ENCODE measurements around the gene PITPNC1. TPM values are rescaled to one million over a fixed set of nuclear protein-coding genes. Genes with fewer than 3 reads are reported as not detected.

The PITPNC1 gene
- total and polyA plus RNA-seq, 2 experiments from 2014 or later = 5.8 to 7.3 TPM

DNA sequence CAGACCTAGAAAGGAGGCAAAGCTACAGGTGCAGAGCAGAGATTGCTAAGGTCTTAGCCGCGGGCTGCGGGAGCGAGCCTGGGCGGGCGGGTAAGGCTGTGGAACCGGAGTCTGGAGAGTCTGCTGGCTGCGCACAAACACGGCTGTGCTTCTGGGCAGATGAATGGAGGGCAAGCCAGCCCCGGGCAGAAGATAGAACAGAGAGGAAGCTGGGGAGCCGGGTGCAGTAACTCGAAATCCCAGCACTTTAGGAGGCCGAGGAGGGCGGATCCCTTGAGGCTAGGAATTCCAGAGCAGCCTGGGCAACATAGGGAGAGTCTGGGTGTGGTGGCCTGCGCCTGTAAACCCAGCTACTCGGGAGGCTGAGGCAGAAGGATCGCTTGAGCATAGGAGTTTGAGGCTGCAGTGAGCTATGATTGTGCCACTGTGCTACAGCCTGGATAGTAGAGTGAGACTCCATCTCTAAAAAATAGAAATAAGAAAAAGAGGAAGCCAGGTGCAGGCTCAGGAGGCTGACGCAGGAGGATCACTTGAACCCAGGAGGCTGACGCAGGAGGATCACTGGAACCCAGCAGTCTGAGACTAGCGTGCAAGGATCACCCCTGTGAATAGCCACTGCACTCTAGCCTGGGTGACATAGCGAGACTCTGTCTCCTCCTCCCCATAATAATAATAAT, 56.3 kb downstream of the PITPNC1 start:
- in situ Hi-C loops (cut with MboI) = no loop called here
- peaks cover 9% of the 10 kb centered on the region for H3F3A ChIP-seq (ENCODE audit: insufficient read depth)
- H3K4me3 ChIP-seq = no peak overlapping the region
- peaks cover 58% of the 10 kb centered on the region for H3K79me2 ChIP-seq (ENCODE audit: insufficient read depth)
- 97% methylated on average over 21 of the region's 21 CpGs for WGBS, 2 experiments (ENCODE audit: low coverage in 1 of 2, low lambda C conversion rate in 2 of 2, missing lambda C conversion rate in 2 of 2)
- no peak overlapping the region for H3K27ac ChIP-seq
- DNase-seq = no peak
- H3K9me2 ChIP-seq (ENCODE audit: insufficient read depth) = no peaks in the 10 kb centered on the region
- H3K4me2 ChIP-seq (ENCODE audit: unreplicated experiment) = no peak overlapping the region
- no peaks in the 10 kb centered on the region for H3K9me3 ChIP-seq (ENCODE audit: low read depth)
- no peak overlapping the region for H3K9ac ChIP-seq
- no peaks in the 10 kb centered on the region for H3K36me3 ChIP-seq (ENCODE audit: low read depth)
- no peaks in the 10 kb centered on the region for H4K20me1 ChIP-seq (ENCODE audit: insufficient read depth)
- no peaks in the 10 kb centered on the region for H3K27me3 ChIP-seq (replicated peaks; ENCODE audit: insufficient read depth)
- TF ChIP-seq EZH2phosphoT487 (IDR thresholded peaks at IDR 0.05; ENCODE audit: insufficient read depth, low read depth) = no peak
- no peak for TF ChIP-seq EZH2 (IDR thresholded peaks at IDR 0.05; ENCODE audit: insufficient read depth, poor library complexity, severe bottlenecking)
- H2AFZ ChIP-seq = no peak overlapping the region
- H3K4me1 ChIP-seq (ENCODE audit: insufficient read depth) = peaks cover 9% of the 10 kb centered on the region

DNA sequence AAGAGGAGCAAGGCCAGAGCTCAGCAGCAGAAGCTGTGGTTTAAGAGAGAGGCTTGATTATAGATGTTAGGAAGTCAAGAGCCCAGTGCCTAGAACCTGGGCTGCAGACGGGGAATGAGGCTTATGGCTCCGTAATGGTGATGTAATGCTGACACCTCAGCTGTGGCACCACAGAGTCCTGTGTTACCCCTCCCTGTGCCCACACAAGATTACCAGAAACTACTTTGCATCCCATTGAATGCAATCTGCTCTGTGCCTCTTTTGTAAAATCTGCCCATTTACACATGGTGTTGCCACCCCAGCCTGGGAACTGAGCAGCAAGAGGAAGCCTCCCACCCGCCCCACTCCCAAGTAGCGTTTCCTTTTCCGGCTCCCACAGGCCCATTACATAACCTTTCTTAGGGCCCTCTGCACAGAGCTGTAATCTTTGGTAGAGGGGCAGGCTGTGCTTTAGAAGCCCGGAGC, 57.0 kb downstream of the PITPNC1 start:
- Histone ChIP-seq H3K27ac (no peak overlapping the region), H3K9me2 (ENCODE audit: insufficient read depth) (no peaks in the 10 kb centered on the region), H3K36me3 (ENCODE audit: low read depth) (no peaks in the 10 kb centered on the region), H3K79me2 (ENCODE audit: insufficient read depth) (peaks cover 64% of the 10 kb centered on the region), H3K9ac (no peak overlapping the region), H3K4me2 (ENCODE audit: unreplicated experiment) (no peak overlapping the region), H3K27me3 (replicated peaks; ENCODE audit: insufficient read depth) (no peaks in the 10 kb centered on the region), H2AFZ (no peak overlapping the region), H3F3A (ENCODE audit: insufficient read depth) (peaks cover 9% of the 10 kb centered on the region), H3K9me3 (ENCODE audit: low read depth) (no peaks in the 10 kb centered on the region), H3K4me1 (ENCODE audit: insufficient read depth) (peaks cover 9% of the 10 kb centered on the region), H3K4me3 (no peak overlapping the region), H4K20me1 (ENCODE audit: insufficient read depth) (no peaks in the 10 kb centered on the region)
- in situ Hi-C loops (cut with MboI) = no loop called here
- 80 to 81% methylated on average over 6 of the region's 6 CpGs for WGBS, 2 experiments (ENCODE audit: low coverage in 1 of 2, low lambda C conversion rate in 2 of 2, missing lambda C conversion rate in 2 of 2)
- peak; percentile 23 for DNase-seq
- TF ChIP-seq EZH2 (IDR thresholded peaks at IDR 0.05; ENCODE audit: insufficient read depth, poor library complexity, severe bottlenecking) (no peak), EZH2phosphoT487 (IDR thresholded peaks at IDR 0.05; ENCODE audit: insufficient read depth, low read depth) (no peak)

DNA sequence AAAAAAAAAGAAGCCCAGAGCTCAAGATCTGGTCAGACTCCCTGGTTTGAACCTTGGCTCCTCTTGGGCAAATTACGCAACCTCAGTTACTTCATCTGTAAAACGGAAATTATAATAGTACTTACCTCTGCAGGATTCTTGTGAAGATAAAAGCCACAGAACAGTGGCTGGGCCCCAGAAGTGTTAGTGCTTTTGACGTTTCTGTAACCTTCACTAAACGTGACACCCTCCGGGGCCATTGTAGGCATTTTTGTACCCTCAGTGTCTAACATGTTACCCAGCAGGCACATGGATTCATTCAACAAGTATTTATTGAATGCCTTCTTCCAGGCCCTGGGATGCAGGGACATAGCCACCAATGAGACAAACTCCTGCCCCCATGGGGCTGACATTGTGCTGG, 58.0 kb downstream of the PITPNC1 start:
- H3K27ac ChIP-seq = no peak overlapping the region
- no peak overlapping the region for H3K9ac ChIP-seq
- peaks cover 70% of the 10 kb centered on the region for H3K79me2 ChIP-seq (ENCODE audit: insufficient read depth)
- in situ Hi-C loops (cut with MboI) = no loop called here
- no peak overlapping the region for H3K4me3 ChIP-seq
- H3K4me2 ChIP-seq (ENCODE audit: unreplicated experiment) = no peak overlapping the region
- no peaks in the 10 kb centered on the region for H4K20me1 ChIP-seq (ENCODE audit: insufficient read depth)
- TF ChIP-seq EZH2 (IDR thresholded peaks at IDR 0.05; ENCODE audit: insufficient read depth, poor library complexity, severe bottlenecking) = no peak
- no peak for TF ChIP-seq EZH2phosphoT487 (IDR thresholded peaks at IDR 0.05; ENCODE audit: insufficient read depth, low read depth)
- no peaks in the 10 kb centered on the region for H3K36me3 ChIP-seq (ENCODE audit: low read depth)
- 84 to 86% methylated on average over 5 of the region's 5 CpGs for WGBS, 2 experiments (ENCODE audit: low coverage in 1 of 2, low lambda C conversion rate in 2 of 2, missing lambda C conversion rate in 2 of 2)
- peaks cover 16% of the 10 kb centered on the region for H3F3A ChIP-seq (ENCODE audit: insufficient read depth)
- no peaks in the 10 kb centered on the region for H3K9me2 ChIP-seq (ENCODE audit: insufficient read depth)
- H3K27me3 ChIP-seq (replicated peaks; ENCODE audit: insufficient read depth) = no peaks in the 10 kb centered on the region
- H2AFZ ChIP-seq = no peak overlapping the region
- H3K9me3 ChIP-seq (ENCODE audit: low read depth) = no peaks in the 10 kb centered on the region
- peak; percentile 17 for DNase-seq
- H3K4me1 ChIP-seq (ENCODE audit: insufficient read depth) = peaks cover 10% of the 10 kb centered on the region

DNA sequence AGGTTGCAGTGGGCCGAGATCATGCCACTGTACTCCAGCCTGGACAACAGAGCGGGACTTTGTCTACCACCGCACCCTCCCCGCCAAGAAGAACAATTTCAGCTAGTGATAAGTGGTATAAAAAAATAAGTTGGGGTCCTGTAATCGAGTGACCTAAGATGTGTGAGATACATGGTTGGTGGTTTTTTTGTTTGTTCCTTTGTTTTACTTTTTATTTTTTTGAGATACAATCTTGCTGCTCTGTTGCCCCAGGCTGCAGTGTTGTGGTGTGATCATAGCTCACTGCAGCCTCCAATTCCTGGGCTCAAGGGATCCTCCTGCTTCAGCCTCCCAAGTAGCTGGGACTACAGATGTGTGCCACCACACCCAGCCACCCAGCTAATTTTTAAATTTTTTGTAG, 58.7 kb downstream of the PITPNC1 start:
- DNase-seq = no peak
- H3K79me2 ChIP-seq (ENCODE audit: insufficient read depth) = peaks cover 65% of the 10 kb centered on the region

More for the DNA sequence above, 58.7 kb downstream of the PITPNC1 start:
- Histone ChIP-seq H4K20me1 (ENCODE audit: insufficient read depth) (no peaks in the 10 kb centered on the region), H3K4me3 (no peak overlapping the region), H3K27me3 (replicated peaks; ENCODE audit: insufficient read depth) (no peaks in the 10 kb centered on the region), H3K27ac (no peak overlapping the region), H3K4me2 (ENCODE audit: unreplicated experiment) (no peak overlapping the region), H3K9me3 (ENCODE audit: low read depth) (no peaks in the 10 kb centered on the region), H3K9me2 (ENCODE audit: insufficient read depth) (no peaks in the 10 kb centered on the region), H2AFZ (no peak overlapping the region), H3F3A (ENCODE audit: insufficient read depth) (peaks cover 20% of the 10 kb centered on the region), H3K9ac (no peak overlapping the region), H3K36me3 (ENCODE audit: low read depth) (no peaks in the 10 kb centered on the region), H3K4me1 (ENCODE audit: insufficient read depth) (peaks cover 17% of the 10 kb centered on the region)
- in situ Hi-C loops (cut with MboI) = no loop called here
- 96% methylated on average over 5 of the region's 5 CpGs for WGBS, 2 experiments (ENCODE audit: low coverage in 1 of 2, low lambda C conversion rate in 2 of 2, missing lambda C conversion rate in 2 of 2)
- TF ChIP-seq EZH2phosphoT487 (IDR thresholded peaks at IDR 0.05; ENCODE audit: insufficient read depth, low read depth) (no peak), EZH2 (IDR thresholded peaks at IDR 0.05; ENCODE audit: insufficient read depth, poor library complexity, severe bottlenecking) (no peak)

Data from GM23248 (cell line).